RPMI7951 (cell line): ENCODE measurements around the gene ACSS3. TPM values are rescaled to one million over a fixed set of nuclear protein-coding genes. Genes with fewer than 3 reads are reported as not detected.
"Not testable (repeated sequence)": the region's sequence is repeated elsewhere in the genome, so short reads cannot be mapped to it uniquely, and the experiment has no call there.

Source experiments
- DNase-seq: peaks from one replicate; pipeline ENCODE4 v3.0.0-alpha.2; 2012; ENCODE audit warnings: low read depth
- total RNA-seq: library from RNA; depleted of rRNA; stranded (reverse); fragments of >200 nt; shearing (Covaris generic); gene quantifications from 2 replicates; pipeline ENCODE4 v1.2.3, GENCODE V29; 2014

The ACSS3 gene
- total RNA-seq, 1 experiment from 2014 or later: 0.12 TPM

- no peak for DNase-seq
These were observed 17.0 kb downstream of the ACSS3 start for GRCh38 chr12:81094718-81095360.

GRCh38 chr12:81095501-81096232 lies 17.8 kb downstream of the ACSS3 start:
- no peak for DNase-seq

GRCh38 chr12:81105687-81106086 lies 27.8 kb downstream of the ACSS3 start:
- no peak for DNase-seq

GRCh38 chr12:81114226-81114625 lies 36.3 kb downstream of the ACSS3 start:
- DNase-seq: no peak

GRCh38 chr12:81119069-81119468 lies 41.2 kb downstream of the ACSS3 start:
- not testable (repeated sequence) for DNase-seq

GRCh38 chr12:81120961-81121360 lies 43.1 kb downstream of the ACSS3 start:
- no peak for DNase-seq

- no peak for DNase-seq
These were observed 45.7 kb downstream of the ACSS3 start for GRCh38 chr12:81123611-81124010.

GRCh38 chr12:81125691-81126090 lies 47.8 kb downstream of the ACSS3 start:
- no peak for DNase-seq

- DNase-seq: peak; percentile 7
These were observed 51.2 kb downstream of the ACSS3 start for GRCh38 chr12:81128930-81129554.

GRCh38 chr12:81136519-81136918 lies 58.6 kb downstream of the ACSS3 start:
- no peak for DNase-seq

- no peak for DNase-seq
These were observed 59.9 kb downstream of the ACSS3 start for GRCh38 chr12:81137801-81138200.

- DNase-seq: no peak
These were observed 63.3 kb downstream of the ACSS3 start for GRCh38 chr12:81141217-81141616.

- no peak for DNase-seq
These were observed 65.2 kb downstream of the ACSS3 start for GRCh38 chr12:81143057-81143456.

- no peak for DNase-seq
These were observed 68.6 kb downstream of the ACSS3 start for GRCh38 chr12:81146228-81147225.

GRCh38 chr12:81147292-81147919 lies 69.5 kb downstream of the ACSS3 start:
- no peak for DNase-seq

GRCh38 chr12:81150382-81150781 lies 72.5 kb downstream of the ACSS3 start:
- no peak for DNase-seq

- DNase-seq: no peak
These were observed 82.0 kb downstream of the ACSS3 start for GRCh38 chr12:81159856-81160255.

GRCh38 chr12:81161680-81162079 lies 83.8 kb downstream of the ACSS3 start:
- DNase-seq: no peak

- DNase-seq: no peak
These were observed 84.7 kb downstream of the ACSS3 start for GRCh38 chr12:81162391-81163136.

GRCh38 chr12:81164827-81165226 lies 86.9 kb downstream of the ACSS3 start:
- no peak for DNase-seq

GRCh38 chr12:81166790-81167189 lies 88.9 kb downstream of the ACSS3 start:
- no peak for DNase-seq
